ENCODE results near the gene IER3IP1.

Gene IER3IP1

GRCh38 chr18:47150029-47150823 is 25.9 kb downstream of the IER3IP1 start, which contains the start of gene HDHD2:
HDHD2 (minus strand) TSS chr18:47150500; CDS start chr18:47136439, 14,061 bp downstream.
- Histone ChIP-seq H3K36me3 (ENCODE audit: control insufficient read depth in 1 of 2, insufficient read depth in 2 of 2, low read depth in 1 of 2, low read length in 2 of 2) (peaks cover 0 to 27% of the 10 kb centered on the region in 2 experiments), H4K8ac (ENCODE audit: low read length) (peak within 1 kb of the TSS; percentile 96), H2AFZ (ENCODE audit: low read depth, low read length) (peak within 1 kb of the TSS; percentile 2), H3K14ac (ENCODE audit: low read length in 2 of 2) (peak within 1 kb of the TSS in 1 of 2 experiments; percentile 5), H4K91ac (ENCODE audit: low read length) (peak within 1 kb of the TSS; percentile 97), H2BK120ac (ENCODE audit: low read depth, low read length) (peak within 1 kb of the TSS; percentile 96), H3K4me3 (ENCODE audit: insufficient read depth in 1 of 2, low read depth in 1 of 2, low read length in 2 of 2) (peak within 1 kb of the TSS; percentile 64 to 89), H2AK5ac (ENCODE audit: low read length, severe bottlenecking) (no peak within 1 kb of the TSS), H3K4me1 (ENCODE audit: control insufficient read depth, insufficient read depth, low read depth, low read length) (peaks cover 5% of the 10 kb centered on the region), H3K23ac (ENCODE audit: low read length in 2 of 2) (no peak within 1 kb of the TSS), H2BK12ac (ENCODE audit: low read length in 2 of 2) (no peak within 1 kb of the TSS), H3K9ac (ENCODE audit: low read length) (peak within 1 kb of the TSS; percentile 96), H2BK5ac (ENCODE audit: low read depth, low read length, poor library complexity, severe bottlenecking) (peak within 1 kb of the TSS; percentile 92), H3K18ac (ENCODE audit: low read depth in 1 of 2, low read length in 2 of 2) (peak within 1 kb of the TSS; percentile 72 to 97), H3K4me2 (ENCODE audit: low read length, poor library complexity, severe bottlenecking) (peak within 1 kb of the TSS; percentile 92), H3K79me1 (replicated peaks; ENCODE audit: low read length, poor library complexity, severe bottlenecking) (peaks cover 9% of the 10 kb centered on the region), H3K27me3 (ENCODE audit: control insufficient read depth in 1 of 2, insufficient read depth in 1 of 2, low read length in 2 of 2) (no peaks in the 10 kb centered on the region), H3K9me3 (ENCODE audit: control insufficient read depth, low read length) (no peaks in the 10 kb centered on the region), H3K4ac (ENCODE audit: low read depth in 1 of 2, low read length in 2 of 2) (peak within 1 kb of the TSS; percentile 8 to 82), H2BK15ac (ENCODE audit: low read depth, poor library complexity, severe bottlenecking) (peak within 1 kb of the TSS; percentile 97), H3K27ac (ENCODE audit: low read length, poor library complexity, severe bottlenecking) (peak within 1 kb of the TSS; percentile 98)
- DNase-seq: peak; percentile 88
- 1% methylated on average over 60 of the region's 70 CpGs for WGBS

DNA sequence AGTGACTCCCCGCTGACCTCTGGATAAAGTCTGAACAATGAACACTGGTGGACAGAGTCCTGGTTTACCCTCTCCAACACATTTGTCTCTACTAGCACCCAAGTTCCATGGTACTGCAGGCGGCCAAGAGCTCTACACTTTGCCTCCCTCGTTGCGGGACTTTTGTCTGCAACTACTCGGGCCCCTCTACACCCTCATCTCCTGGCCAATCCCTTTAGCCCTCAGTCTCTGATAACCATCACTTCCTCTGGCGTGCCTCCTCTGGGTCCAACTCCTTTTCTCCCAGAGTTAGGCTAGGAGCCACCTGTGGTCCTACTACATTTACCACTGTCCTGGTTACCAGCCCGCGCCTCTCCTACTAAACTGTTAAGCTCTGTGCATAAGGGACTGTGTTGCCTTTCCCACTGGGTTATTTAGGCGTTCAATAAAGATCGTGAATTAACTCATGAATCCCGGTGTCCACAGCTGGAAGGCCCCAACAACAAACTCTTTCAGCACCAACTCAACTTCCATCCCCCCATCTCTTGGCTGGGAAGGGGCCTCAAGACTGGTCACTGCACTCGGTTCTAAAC is 26.6 kb downstream of the IER3IP1 start:
- Histone ChIP-seq H3K18ac (ENCODE audit: low read depth in 1 of 2, low read length in 2 of 2) (peak overlapping the region; percentile 72 to 97), H4K8ac (ENCODE audit: low read length) (peak overlapping the region; percentile 96), H3K4me2 (ENCODE audit: low read length, poor library complexity, severe bottlenecking) (peak overlapping the region; percentile 92), H3K4me1 (ENCODE audit: control insufficient read depth, insufficient read depth, low read depth, low read length) (peaks cover 5% of the 10 kb centered on the region), H3K79me1 (replicated peaks; ENCODE audit: low read length, poor library complexity, severe bottlenecking) (peaks cover 9% of the 10 kb centered on the region), H3K27ac (ENCODE audit: low read length, poor library complexity, severe bottlenecking) (peak overlapping the region; percentile 98), H2BK12ac (ENCODE audit: low read length in 2 of 2) (no peak overlapping the region), H2BK120ac (ENCODE audit: low read depth, low read length) (no peak overlapping the region), H2AFZ (ENCODE audit: low read depth, low read length) (peak overlapping the region; percentile 2), H3K36me3 (ENCODE audit: control insufficient read depth in 1 of 2, insufficient read depth in 2 of 2, low read depth in 1 of 2, low read length in 2 of 2) (peaks cover 0 to 20% of the 10 kb centered on the region in 2 experiments), H3K9me3 (ENCODE audit: control insufficient read depth, low read length) (no peaks in the 10 kb centered on the region), H2BK15ac (ENCODE audit: low read depth, poor library complexity, severe bottlenecking) (peak overlapping the region; percentile 33), H3K4ac (ENCODE audit: low read depth in 1 of 2, low read length in 2 of 2) (peak overlapping the region; percentile 8 to 54), H3K9ac (ENCODE audit: low read length) (peak overlapping the region; percentile 96), H4K91ac (ENCODE audit: low read length) (no peak overlapping the region), H3K4me3 (ENCODE audit: insufficient read depth in 1 of 2, low read depth in 1 of 2, low read length in 2 of 2) (peak overlapping the region; percentile 64 to 89), H2AK5ac (ENCODE audit: low read length, severe bottlenecking) (no peak overlapping the region), H2BK5ac (ENCODE audit: low read depth, low read length, poor library complexity, severe bottlenecking) (no peak overlapping the region), H3K27me3 (ENCODE audit: control insufficient read depth in 1 of 2, insufficient read depth in 1 of 2, low read length in 2 of 2) (no peaks in the 10 kb centered on the region), H3K23ac (ENCODE audit: low read length in 2 of 2) (no peak overlapping the region), H3K14ac (ENCODE audit: low read length in 2 of 2) (no peak overlapping the region)
- DNase-seq: no peak
- WGBS: 31% methylated on average over 12 of the region's 12 CpGs

GRCh38 chr18:47146206-47146605 is 30.0 kb downstream of the IER3IP1 start:
- H2BK120ac ChIP-seq (ENCODE audit: low read depth, low read length): no peak overlapping the region
- H2BK15ac ChIP-seq (ENCODE audit: low read depth, poor library complexity, severe bottlenecking): no peak overlapping the region
- 92% methylated on average over 2 of the region's 3 CpGs for whole genome bisulfite sequencing
- H3K4me1 ChIP-seq (ENCODE audit: control insufficient read depth, insufficient read depth, low read depth, low read length): peaks cover 5% of the 10 kb centered on the region
- DNase-seq: no peak
- peaks cover 0 to 12% of the 10 kb centered on the region in 2 experiments for H3K36me3 ChIP-seq (ENCODE audit: control insufficient read depth in 1 of 2, insufficient read depth in 2 of 2, low read depth in 1 of 2, low read length in 2 of 2)
- H2BK5ac ChIP-seq (ENCODE audit: low read depth, low read length, poor library complexity, severe bottlenecking): no peak overlapping the region
- no peak overlapping the region for H2BK12ac ChIP-seq (ENCODE audit: low read length in 2 of 2)
- H3K18ac ChIP-seq (ENCODE audit: low read depth in 1 of 2, low read length in 2 of 2): no peak overlapping the region
- H3K27ac ChIP-seq (ENCODE audit: low read length, poor library complexity, severe bottlenecking): no peak overlapping the region
- no peak overlapping the region for H2AK5ac ChIP-seq (ENCODE audit: low read length, severe bottlenecking)
- no peak overlapping the region for H3K4me3 ChIP-seq (ENCODE audit: insufficient read depth in 1 of 2, low read depth in 1 of 2, low read length in 2 of 2)
- H2AFZ ChIP-seq (ENCODE audit: low read depth, low read length): no peak overlapping the region
- no peak overlapping the region for H3K4ac ChIP-seq (ENCODE audit: low read depth in 1 of 2, low read length in 2 of 2)
- H4K91ac ChIP-seq (ENCODE audit: low read length): no peak overlapping the region
- no peak overlapping the region for H3K4me2 ChIP-seq (ENCODE audit: low read length, poor library complexity, severe bottlenecking)
- no peak overlapping the region for H3K9ac ChIP-seq (ENCODE audit: low read length)
- H3K9me3 ChIP-seq (ENCODE audit: control insufficient read depth, low read length): no peaks in the 10 kb centered on the region
- no peak overlapping the region for H3K14ac ChIP-seq (ENCODE audit: low read length in 2 of 2)
- peaks cover 13% of the 10 kb centered on the region for H3K79me1 ChIP-seq (replicated peaks; ENCODE audit: low read length, poor library complexity, severe bottlenecking)
- no peaks in the 10 kb centered on the region for H3K27me3 ChIP-seq (ENCODE audit: control insufficient read depth in 1 of 2, insufficient read depth in 1 of 2, low read length in 2 of 2)
- no peak overlapping the region for H3K23ac ChIP-seq (ENCODE audit: low read length in 2 of 2)
- H4K8ac ChIP-seq (ENCODE audit: low read length): no peak overlapping the region

DNA sequence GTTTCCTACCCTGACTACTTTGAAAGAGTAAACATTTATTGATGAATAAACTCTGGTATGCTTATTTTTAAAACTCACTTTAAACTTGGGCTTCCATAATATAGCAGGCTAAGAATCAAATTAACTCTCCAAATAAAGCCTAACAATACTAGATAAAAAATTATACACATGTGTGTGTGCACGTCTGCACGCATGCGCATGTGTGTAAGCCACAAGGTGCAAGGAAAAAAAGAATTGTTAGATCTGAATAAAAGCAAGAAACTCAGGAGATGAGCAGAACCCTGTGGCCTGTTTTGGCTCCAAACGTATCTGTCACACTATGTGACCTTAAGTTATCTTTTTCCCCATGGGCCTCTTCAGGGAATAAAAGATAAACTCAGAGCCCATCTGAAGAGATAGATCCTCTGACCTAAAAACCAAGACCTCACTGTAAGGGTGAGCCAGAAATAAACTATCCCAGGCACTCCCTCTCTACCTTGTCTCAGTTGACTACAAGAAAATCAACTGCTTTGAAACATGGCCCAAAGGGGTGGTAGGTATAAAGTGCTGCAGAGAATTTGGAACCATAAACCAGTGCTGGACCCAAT is 32.2 kb downstream of the IER3IP1 start:
- Histone ChIP-seq H2AK5ac (ENCODE audit: low read length, severe bottlenecking) (no peak overlapping the region), H3K4ac (ENCODE audit: low read depth in 1 of 2, low read length in 2 of 2) (no peak overlapping the region), H3K27me3 (ENCODE audit: control insufficient read depth in 1 of 2, insufficient read depth in 1 of 2, low read length in 2 of 2) (no peaks in the 10 kb centered on the region)

More for the DNA sequence above, 32.2 kb downstream of the IER3IP1 start:
- no peaks in the 10 kb centered on the region for H3K9me3 ChIP-seq (ENCODE audit: control insufficient read depth, low read length)
- H3K4me1 ChIP-seq (ENCODE audit: control insufficient read depth, insufficient read depth, low read depth, low read length): no peaks in the 10 kb centered on the region
- H3K4me3 ChIP-seq (ENCODE audit: insufficient read depth in 1 of 2, low read depth in 1 of 2, low read length in 2 of 2): no peak overlapping the region
- no peak overlapping the region for H2BK12ac ChIP-seq (ENCODE audit: low read length in 2 of 2)
- H4K8ac ChIP-seq (ENCODE audit: low read length): no peak overlapping the region
- no peak overlapping the region for H2BK5ac ChIP-seq (ENCODE audit: low read depth, low read length, poor library complexity, severe bottlenecking)
- H2BK120ac ChIP-seq (ENCODE audit: low read depth, low read length): no peak overlapping the region
- H3K14ac ChIP-seq (ENCODE audit: low read length in 2 of 2): no peak overlapping the region
- no peak overlapping the region for H2BK15ac ChIP-seq (ENCODE audit: low read depth, poor library complexity, severe bottlenecking)
- no peak overlapping the region for H3K4me2 ChIP-seq (ENCODE audit: low read length, poor library complexity, severe bottlenecking)
- H3K79me1 ChIP-seq (replicated peaks; ENCODE audit: low read length, poor library complexity, severe bottlenecking): peaks cover 17% of the 10 kb centered on the region
- H3K9ac ChIP-seq (ENCODE audit: low read length): no peak overlapping the region
- peaks cover 0 to 12% of the 10 kb centered on the region in 2 experiments for H3K36me3 ChIP-seq (ENCODE audit: control insufficient read depth in 1 of 2, insufficient read depth in 2 of 2, low read depth in 1 of 2, low read length in 2 of 2)
- DNase-seq: no peak
- H4K91ac ChIP-seq (ENCODE audit: low read length): no peak overlapping the region
- H3K23ac ChIP-seq (ENCODE audit: low read length in 2 of 2): no peak overlapping the region
- H3K27ac ChIP-seq (ENCODE audit: low read length, poor library complexity, severe bottlenecking): no peak overlapping the region
- WGBS: 98% methylated on average over 4 of the region's 4 CpGs
- no peak overlapping the region for H2AFZ ChIP-seq (ENCODE audit: low read depth, low read length)
- H3K18ac ChIP-seq (ENCODE audit: low read depth in 1 of 2, low read length in 2 of 2): no peak overlapping the region

Measured in mesenchymal stem cell (in vitro differentiated cells and primary cell).